HG03432 (cell line): ENCODE measurements around the gene MEGF11.

Experiments
- ATAC-seq: cut with Tn5 transposase; IDR thresholded peaks from one replicate; pipeline ENCODE4 v1.9.1; 2021; ENCODE audit warnings: mild to moderate bottlenecking, moderate library complexity; ENCODE audit not compliant: unreplicated experiment

The MEGF11 gene

DNA sequence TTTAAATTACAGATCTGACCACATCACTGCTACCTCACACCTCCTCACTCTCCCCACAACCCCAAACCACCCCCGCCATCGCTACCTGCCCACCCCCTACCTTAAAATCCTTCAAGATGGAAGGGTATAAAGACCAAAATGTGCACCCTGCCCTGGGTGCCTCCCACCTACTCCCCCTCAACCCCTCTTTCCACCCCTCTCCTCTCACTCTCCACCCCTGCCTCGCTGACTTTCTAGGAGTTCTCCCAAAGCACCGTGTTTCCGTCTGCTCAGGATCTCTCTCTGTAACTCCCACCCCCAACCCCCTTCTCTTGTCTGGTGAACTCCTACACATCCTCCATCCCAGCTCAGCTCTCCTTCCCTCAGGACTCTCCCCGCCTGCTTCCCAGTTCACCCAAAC, 69.1 kb downstream of the MEGF11 start:
- ATAC-seq, result no peak

DNA sequence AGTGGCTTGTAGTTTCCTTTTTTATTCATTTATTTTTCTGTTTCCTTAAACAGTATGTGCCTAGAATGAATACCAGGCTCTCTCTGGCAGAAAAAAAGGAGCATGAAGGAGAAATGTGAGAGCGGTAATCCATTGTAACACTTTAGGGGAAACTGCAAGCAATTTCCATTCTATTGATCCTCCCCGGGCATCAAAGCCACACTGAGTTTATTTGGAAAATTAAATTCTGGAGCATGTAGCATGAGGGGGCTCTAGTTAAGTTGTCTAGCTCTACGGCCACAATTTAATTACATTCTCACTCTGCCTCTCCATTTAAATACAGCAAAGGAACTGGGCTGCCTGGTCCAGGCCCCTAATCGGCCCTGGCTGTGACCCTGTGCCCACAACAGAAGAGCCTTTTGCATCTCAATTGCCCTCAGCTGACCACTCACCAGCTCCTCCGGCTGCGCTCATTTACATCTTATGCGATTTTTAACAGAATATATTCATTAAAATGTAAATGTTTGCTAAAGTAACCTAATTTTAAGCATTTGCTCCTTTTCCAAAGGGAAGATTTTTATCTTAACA, 72.9 kb downstream of the MEGF11 start:
- ATAC-seq, result no peak

DNA sequence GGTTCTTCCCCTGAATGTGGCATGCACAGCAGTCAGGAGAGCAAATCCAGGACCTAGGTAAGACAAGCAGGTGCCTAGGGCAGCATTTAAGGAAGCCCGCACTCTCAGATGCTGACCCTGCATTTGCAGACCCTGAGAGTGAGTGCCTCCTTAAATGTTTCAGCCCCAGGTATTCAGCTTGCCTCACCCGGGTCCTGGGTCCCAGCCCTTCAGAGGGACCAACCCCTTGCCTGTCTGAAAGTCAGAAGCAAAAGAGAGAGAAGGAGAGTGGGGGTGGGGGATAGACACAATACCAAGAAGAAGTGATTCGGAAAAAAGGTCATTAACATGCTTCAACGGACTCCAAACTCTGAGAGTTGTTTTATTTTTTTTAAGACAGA, 75.0 kb downstream of the MEGF11 start:
- no peak for ATAC-seq

DNA sequence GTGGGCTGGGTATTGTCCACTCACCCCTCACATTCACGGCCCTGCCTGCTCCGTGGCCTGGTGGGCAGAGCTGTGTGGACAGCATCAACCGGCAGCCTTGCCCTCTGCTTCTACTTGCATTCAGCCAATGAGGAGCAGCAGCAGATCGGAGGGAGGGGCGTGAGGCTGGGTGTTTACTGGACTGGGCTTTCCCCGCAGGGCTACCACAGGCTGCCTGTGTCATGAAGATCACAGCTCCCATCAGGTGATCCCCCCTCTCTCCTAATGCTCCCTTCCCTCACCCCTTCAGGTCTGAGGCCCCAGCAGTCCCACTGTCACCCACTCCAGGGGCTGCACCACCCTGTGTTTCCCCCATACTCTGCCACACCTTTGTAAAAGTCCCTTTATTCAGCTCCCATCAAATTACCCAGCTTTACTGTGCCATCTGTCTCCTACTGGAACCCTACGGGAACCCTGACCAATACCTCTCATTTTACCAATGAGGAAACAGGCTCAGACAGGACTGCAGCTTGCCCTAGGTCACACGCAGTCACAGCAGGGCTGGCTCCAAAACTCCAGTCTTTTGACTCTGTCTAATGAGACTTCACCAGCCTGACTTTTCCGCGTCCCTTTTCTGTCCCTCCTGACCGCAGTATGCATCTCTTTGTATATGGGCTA, 81.1 kb downstream of the MEGF11 start:
- no peak for ATAC-seq

DNA sequence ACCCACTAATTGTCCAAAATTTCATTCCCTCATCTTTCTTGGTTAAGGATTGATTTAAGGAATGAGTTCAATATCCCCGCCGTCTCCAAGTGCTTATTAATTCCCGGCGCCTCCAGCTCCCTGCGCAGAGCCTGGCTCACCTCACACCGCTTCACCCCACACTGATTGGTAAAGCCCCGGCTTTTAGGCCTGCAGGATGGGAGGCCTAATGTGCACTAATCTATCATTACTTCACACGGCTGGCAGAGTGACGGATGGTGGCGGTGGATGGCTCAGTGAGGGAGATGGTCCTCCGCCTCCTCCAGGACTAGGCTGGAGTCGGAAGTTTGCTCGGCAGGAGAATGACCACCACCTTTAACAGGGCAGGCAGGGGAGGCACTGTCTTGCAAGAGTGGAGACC, 81.7 kb downstream of the MEGF11 start:
- no peak for ATAC-seq

DNA sequence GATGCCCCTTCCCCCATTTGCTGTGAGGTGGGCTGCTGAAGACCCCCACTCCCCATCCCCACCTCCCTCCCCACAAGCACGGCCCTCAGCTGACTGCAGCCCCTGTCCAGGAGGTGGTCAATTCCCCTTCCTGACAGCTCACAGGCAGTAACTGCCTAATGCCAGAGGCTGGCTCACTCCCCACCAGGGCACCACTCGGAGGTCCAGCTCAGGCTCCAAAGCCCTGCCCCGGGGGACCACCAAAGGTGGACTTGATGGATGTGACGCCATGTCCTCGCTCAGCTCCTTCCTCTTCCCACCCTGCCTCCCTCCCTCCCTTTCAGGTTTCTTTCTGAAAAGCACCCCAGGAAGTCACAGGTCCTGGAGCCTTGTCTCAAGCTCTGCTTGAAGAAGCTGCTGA, 82.8 kb downstream of the MEGF11 start:
- no peak for ATAC-seq

DNA sequence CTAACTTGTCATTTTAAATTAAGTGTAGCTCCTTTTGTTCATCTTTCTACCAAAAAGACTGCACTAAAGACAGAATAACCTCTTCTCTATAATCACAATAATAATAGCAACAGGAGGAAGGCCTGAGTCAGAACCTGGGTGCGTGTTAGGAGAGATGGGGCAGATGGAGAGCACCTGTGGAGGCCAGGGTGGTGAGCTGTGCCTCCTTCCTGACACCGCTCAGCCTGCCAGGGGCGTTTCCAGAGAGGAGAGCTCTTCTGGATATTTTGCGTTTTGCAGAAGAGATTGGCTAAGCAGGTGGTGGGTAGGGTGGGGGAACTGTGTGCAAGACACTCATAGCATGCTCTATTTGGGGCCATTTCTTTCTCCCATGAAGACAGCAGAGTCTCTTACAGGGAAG, 83.5 kb downstream of the MEGF11 start:
- no peak for ATAC-seq

DNA sequence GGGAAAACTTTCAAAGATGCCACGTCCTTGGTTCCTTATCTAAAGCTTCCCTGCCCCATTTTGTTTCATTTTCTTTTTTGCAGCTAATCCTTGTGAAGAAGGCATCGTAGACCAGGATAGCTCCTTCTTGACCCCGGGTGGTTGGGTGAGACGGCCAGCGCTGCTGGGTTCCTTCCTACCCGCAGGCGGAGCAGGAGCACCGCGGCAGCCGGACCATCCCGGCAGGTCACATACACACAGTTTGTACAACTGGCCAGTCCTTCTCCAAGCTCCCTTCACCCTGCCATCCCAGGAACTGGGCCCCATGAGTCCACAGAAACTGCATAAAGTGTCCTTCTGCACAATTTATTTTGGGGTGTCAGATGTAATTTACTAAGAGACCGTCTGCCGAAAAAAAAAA, 83.9 kb downstream of the MEGF11 start:
- ATAC-seq, result no peak

DNA sequence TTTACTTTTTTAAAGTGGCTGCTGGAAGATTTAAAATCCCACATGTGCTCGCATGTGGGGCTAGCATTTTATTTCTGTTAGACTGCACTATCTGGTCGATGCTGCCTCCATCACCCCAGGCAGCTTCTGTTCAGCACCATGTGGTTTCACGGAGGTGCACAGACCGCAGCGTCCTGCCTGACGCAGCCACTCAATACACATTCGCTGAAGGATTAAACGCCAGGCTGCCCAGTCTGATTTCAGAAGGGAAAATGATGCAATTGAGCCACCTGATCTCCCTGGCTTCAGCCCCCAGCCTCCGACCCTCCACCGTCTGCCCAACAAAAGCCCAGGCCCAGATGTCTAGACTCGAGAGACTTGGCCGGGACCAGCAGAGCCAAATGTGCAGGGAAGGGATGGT, 84.5 kb downstream of the MEGF11 start:
- ATAC-seq, result no peak

DNA sequence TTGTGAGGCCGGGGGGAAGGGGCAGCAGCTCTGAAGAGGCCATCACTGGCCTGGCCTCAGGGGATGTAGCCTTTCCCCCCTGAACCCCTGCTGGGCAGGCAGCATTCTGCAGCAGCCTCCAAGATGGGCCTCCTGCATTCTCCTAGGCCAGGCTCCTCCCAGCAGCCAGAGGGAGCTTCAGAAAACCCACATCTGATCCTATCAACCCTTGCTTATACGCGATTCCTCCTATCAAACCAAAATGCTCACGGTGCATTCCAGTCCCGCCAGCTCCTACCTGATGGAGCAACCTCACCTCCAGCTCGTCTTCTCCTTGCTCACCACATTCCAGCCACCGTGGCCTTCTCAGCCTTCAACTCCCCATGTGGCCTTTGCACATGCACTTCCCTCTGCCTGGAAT, 85.7 kb downstream of the MEGF11 start:
- no peak for ATAC-seq

DNA sequence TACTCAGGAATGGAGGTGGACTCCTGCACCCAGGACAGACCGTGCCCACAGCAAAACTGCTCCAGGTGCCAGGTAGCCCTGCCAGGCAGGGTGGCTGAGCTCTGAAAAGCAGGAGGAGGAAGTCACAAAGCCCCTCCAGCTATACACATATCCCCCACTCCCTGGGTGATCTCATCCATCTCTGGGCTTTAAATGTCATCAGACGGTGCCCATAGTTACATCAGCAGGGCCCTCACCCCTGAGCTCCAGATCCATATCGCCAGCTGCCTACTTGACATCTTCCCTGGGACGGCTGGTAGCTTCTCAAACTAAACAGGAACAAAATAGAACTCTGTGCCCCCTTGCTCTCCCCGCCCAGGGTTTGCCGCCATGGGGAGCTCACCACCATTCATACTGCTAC, 87.7 kb downstream of the MEGF11 start:
- no peak for ATAC-seq

DNA sequence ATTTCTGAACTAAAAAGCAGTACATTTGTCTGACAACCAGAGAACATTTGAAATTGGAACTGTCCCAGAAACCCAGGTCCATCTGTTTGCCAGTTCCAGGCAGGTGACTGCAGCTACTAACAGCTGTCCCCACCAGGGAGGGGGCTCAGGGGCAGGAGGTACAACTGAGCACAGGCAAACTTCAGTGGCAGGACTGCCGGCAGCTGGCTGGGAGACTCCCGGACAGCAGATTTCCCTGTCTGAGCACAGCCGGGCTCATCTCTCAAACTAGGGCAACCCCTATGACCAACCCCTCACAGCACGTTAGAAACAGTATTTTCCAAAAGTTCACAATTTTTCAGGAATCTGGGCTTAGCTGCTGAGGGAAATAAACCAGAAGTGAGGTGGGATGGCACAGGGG, 88.8 kb downstream of the MEGF11 start:
- no peak for ATAC-seq

DNA sequence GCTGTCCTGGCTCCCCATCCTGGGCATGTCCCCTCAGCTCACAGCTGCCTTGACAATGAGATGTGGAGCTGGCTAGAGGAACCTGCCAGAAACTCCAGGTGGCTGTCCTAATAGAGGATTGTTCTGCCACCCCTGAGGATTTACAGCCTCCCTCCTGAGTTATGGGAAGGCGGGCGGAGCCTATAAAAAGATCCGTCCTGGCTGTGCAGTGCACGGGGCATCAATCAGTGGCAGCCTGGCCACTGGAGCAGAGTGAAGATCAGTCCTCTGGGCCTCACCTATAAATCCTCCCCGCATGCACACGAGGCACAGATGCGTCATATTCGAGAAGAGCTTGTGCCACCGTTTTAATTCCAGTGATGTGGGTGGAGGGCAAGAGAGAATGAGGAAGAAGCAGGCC, 90.0 kb downstream of the MEGF11 start:
- ATAC-seq, result no peak

DNA sequence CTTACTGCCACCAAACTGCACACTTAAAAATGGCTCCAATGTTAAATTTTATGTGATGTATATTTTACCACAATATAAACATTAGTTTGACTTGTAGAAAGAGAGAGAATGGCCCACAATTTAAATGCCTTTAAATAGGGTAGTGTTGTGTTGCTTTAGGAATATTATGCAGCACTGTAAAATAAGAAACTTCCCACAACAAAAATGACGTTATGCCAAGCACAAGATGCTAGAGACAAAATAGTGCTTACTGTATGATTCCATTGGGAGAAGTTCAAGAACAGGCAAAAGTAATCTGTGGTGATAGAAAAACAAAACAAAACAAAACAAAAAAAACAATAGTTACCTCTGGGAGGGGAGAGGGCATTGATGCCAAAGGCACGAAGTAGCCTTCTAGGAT, 91.3 kb downstream of the MEGF11 start:
- ATAC-seq, result no peak

DNA sequence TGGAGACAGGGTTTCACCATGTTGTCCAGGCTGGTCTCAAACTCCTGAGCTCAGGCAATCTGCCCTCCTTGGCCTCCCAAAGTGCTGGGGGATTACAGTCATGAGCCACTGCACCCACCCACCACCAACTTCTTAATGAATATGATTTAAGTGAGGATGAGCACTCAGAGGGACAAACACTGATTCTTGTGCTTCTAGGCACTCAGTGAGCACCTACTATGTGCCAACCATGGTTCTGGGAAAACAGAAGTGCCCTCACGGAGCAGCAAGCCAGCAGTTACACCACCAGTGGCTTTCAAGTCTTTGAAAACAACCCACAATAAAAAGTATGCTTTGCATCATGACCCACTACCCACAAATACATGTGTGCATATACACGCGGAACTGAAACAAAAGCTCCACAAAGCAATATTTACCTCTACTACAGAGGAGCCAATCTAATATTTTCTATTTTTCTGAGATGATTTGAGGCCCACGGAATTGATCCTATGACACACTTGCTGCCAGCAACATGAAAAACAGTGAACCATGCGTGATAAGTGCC, 91.9 kb downstream of the MEGF11 start:
- ATAC-seq, result no peak

DNA sequence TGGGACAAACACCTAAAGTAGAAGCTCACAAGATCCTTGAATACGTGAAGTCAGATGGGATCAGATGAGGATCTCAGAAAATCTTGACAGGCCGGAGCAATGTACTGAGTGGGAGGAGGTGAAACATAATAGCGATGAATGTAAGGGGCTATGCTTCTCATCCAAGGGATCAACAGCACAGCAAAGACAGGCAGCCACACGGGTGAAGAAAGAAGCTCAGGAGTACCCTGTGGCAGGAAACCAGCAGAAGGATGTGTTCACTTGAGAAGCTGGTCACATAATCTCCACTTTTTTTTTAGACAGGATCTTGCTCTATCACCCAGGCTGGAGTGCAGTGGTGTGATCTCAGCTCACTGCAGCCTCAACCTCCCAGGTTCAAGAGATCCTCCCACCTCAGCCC, 92.4 kb downstream of the MEGF11 start:
- ATAC-seq, result no peak

DNA sequence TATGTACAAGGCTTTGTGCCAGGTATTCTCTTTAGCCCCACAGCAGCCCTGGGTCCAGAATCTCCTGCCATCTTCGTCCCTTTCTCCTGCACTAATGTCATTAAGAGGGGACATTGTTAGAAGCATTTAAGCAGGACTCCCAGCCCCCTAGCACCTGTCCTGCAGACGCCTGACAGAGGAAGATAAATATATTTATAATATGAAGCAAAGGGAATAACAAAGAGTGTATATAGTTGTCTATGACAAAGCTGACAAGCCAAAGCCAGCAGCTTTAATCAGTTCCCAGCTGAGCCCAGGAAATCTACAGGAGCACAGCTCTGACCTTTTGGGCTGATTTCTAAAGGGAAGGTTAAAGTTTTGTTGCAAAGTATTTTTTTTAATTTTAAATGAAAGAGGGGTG, 96.0 kb downstream of the MEGF11 start:
- no peak for ATAC-seq

DNA sequence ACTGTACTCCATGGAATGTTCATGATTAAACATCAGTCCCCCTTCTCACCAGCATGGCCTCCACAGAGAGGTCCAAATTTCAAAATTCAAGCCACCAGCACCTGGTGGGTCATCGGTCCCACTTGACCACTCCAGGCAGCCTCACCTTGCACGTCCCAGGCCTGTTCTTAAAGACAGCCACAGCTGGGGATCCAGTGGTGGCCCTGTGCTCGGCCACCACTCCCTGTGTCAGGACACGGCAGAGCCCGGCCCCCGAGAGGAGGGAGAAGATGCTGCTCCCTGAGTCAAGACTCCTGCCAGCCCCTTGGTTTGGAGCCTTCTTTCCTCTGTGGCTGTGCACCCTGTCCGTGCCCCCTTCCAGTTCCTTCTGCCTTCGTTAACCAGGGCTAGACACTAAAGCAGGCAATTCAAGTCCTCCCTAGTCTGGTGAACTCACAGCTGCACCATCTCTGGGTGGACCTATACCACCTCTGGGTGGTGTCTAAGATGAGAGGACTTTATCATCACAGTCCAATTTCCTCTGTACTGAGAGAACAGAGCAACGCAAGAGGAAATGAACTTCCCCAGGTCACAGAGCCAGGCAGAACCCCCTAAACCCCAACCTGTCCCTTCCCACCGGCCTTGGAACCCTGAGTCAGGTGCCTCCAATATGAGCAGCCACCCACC, 97.1 kb downstream of the MEGF11 start:
- no peak for ATAC-seq

DNA sequence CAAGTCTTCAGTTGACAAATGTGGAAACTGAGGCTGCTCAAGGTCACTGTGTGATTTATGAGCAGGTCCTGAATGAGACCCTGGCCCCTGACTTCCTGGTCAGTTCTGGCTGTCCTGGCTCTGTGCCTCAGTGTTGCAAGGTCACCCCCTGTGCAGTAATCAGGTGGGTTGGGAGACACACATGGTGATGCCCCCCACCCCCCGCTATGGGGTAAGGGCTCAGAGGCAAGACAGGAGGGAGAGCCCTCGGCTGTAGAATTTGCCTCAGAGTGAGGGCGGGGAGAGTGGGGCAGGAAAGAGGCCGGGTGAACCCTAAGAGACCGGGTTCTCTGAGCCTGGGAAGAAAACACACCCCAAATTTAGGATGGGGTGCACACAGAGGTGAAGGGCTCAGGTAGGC, 98.5 kb downstream of the MEGF11 start:
- no peak for ATAC-seq

DNA sequence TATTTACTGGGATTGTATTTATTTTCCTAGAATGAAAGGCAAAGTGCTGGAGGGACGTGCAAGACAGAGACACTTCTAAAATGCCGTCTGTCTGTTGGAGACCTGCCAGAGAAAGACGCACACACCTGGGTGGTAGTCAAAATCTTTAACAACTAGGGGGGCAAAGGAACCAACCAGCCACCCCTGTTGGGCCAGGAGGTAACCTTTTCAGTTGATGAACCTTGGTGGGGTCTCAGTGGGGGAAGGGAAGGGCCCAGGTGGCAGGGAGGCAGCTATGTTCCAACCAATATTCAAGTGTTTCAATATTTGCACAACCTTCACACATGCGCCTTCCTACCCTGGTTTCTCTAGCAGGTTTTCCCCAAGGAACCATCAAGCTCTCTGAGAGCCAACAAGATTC, 99.0 kb downstream of the MEGF11 start:
- ATAC-seq, result no peak

DNA sequence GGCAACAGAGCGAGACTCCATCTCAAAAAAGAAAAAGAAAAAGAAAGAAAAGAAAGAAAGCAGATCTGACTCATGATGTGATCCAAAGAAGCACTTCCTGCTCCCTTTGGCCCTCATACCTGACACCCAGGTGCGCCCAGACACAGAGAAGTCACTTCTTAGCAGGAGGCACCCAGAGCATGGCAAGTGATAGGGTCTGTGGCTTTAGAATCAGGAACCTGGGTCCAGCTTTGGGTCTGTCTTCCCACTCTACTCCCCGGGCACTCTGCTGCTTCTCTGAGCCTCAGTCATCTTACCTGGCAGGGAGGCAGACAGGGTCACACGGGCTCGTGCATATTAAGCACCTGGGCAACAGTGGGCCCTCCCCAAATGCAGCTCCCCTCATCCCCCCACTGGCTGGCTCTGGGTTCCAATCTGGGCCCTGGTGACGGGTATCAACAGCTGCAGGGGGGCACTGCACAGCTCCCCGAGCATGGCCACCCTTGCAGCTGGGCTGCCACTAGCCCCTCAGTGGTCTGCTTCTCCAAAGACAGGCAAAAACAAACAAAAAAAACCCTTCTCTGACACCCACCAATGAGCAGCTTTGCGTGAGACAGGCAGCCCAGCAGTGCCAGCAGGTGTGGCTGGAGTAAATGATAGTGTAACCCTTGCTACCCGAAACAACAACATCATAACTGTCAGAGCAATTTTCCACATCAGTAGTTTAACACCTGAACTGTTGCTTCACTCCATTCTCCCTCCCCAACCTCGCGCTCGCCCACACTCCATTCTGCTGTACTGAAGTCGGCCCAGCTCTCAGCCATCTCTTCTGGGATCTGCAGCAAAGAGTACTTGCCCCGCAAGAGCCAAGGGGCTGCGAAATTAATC, 99.8 kb downstream of the MEGF11 start:
- peak; percentile 76 for ATAC-seq

DNA sequence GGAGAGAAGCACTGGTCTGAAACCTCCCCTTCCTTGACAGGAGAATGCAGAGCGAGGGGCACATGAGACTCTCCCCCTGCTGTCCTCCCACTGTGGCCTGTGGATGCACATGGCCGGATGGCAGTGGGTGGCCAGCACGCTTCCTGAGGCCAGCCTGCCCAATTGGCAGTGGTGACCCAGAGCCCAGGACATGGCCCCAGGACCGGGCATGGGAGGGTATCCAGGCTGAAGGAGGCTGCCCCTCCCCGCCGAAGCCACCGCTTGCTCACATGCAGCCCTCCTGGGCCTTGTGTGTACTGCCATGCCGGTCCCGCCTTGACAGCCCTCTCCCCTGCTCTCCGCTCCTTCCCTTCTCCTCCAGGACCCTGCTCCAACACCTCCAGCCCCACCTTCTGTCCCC, 100.9 kb downstream of the MEGF11 start:
- ATAC-seq, result no peak
